H1 (cell line): ENCODE measurements around the gene RIMS1. TPM values are rescaled to one million over a fixed set of nuclear protein-coding genes. Genes with fewer than 3 reads are reported as not detected.

ENCODE experiments used
- BRCA1 ChIP-seq: IDR thresholded peaks from 2 replicates; pipeline ENCODE4 v1.6.1; 2012; ENCODE audit warnings: low read depth, low read length, improper control_type of control experiment
- KDM5A ChIP-seq: fragments of 200-600 bp; IDR thresholded peaks from 2 replicates; pipeline ENCODE4 v1.7.1; 2012; ENCODE audit warnings: mild to moderate bottlenecking, low read length, inconsistent platforms, mixed read lengths
- PHF8 ChIP-seq: fragments of 200-600 bp; sonication (generic); conservative IDR thresholded peaks from 2 replicates; pipeline ENCODE4 v1.7.1; 2012; ENCODE audit warnings: low read depth, mild to moderate bottlenecking, inconsistent platforms, low read length, moderate library complexity
- SIN3A ChIP-seq, 2 experiments: IDR thresholded peaks in 1 of 2; conservative IDR thresholded peaks in 1 of 2; 2 replicates each; pipeline ENCODE4 v1.6.1; 2011 to 2012; ENCODE audit warnings: low read length in 2 of 2, improper control_type of control experiment in 1 of 2, low read depth in 1 of 2, mild to moderate bottlenecking in 1 of 2
- SP1 ChIP-seq: IDR thresholded peaks from 2 replicates; pipeline ENCODE4 v1.6.1; 2011; ENCODE audit warnings: low read depth, low read length
- SP2 ChIP-seq: IDR thresholded peaks from 2 replicates; pipeline ENCODE4 v1.6.1; 2012; ENCODE audit warnings: mild to moderate bottlenecking, low read length, inconsistent platforms
- TBP ChIP-seq: IDR thresholded peaks from 2 replicates; pipeline ENCODE4 v1.6.1; 2011; ENCODE audit warnings: low read depth, low read length, improper control_type of control experiment
- ZNF274 ChIP-seq: IDR thresholded peaks from 2 replicates; pipeline ENCODE4 v1.7.0; 2012; ENCODE audit warnings: low read length, borderline replicate concordance; ENCODE audit errors: extremely low read depth
- polyA plus RNA-seq, 7 experiments: library from polyadenylated mRNA; depleted of rRNA in 3 of 7; stranded (reverse) in 5 of 7; unstranded in 2 of 7; fragments of >200 nt in 5 of 7; fragments of 200-250 nt in 2 of 7; gene quantifications; 1 replicate in 5 of 7; 2 replicates in 1 of 7; 4 replicates in 1 of 7; pipeline versions ENCODE4 v1.2.1 to v1.2.3, GENCODE V29; 2011 to 2013; ENCODE audit warnings: missing spikeins in 2 of 7, mixed read lengths in 2 of 7
- total RNA-seq: library from RNA; stranded (reverse); fragmentation: NEBNext Ultra II Directional; extraction: Animal tissue kit (Norgen Biotek cat#: 25700); gene quantifications from 2 replicates; pipeline ENCODE4 v1.2.1, GENCODE V29; 2021

RIMS1 gene
- total and polyA plus RNA-seq, 2 of the 8 experiments (the other 6 are each of a cell fraction or from before 2014, with no cell fraction given): 0.63 to 2.3 TPM

DNA sequence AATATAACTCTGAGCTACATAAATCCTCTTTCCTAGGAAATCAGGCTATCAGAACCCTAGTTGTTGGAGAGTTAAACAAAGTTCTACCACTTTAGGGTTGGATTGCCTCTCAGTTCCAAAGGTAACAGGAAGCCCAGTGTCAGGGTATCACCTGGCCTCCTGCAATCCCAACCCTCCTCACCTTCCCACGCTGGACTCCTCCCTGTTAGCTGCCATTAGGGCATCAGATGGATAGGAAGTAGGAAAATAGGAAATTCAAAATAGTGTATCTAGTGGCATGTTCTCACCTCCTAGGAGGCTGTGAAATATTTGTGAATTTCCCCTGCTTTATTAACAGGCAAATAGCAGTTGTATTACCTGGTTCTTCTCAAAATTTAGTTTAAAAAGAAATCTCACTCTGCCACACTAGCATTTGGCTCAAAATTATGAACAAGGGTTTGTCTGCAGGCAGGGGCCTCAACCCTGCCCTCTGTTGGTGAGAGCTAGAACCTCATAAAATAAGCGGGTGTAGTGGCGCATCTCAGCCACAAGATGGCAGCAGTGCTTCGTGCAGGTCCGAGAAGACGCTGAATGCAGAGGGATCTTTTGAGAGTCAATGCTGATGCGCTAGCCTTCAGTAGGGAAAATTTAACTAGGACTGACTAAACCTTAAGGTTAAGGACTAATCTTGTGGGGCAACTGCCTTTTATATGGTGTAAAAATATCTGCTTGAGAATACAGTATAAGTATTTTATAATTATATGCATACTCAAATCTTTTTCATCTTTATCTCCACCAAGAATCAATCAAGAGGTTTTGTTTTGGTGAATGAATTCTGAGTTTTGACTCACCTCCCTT is 525.7 kb downstream of the RIMS1 start (continued):
- no peak for TF ChIP-seq TBP
- TF ChIP-seq BRCA1: 0 out of 2 replicates have a peak, but pooled peaks have one; percentile 7
- TF ChIP-seq PHF8: no peak
- TF ChIP-seq ZNF274: no peak
- 0 out of 4 replicates have a peak, but pooled peaks of 1 of the 2 experiments have one; percentile 27 for TF ChIP-seq SIN3A (conservative IDR thresholded peaks at IDR 0.05 in 1 of 2, IDR thresholded peaks at IDR 0.05 in 1 of 2; ENCODE audit: low read depth in 1 of 2, low read length in 2 of 2)
- 0 out of 2 replicates have a peak, but pooled peaks have one; percentile 10 for TF ChIP-seq SP1
- no peak for TF ChIP-seq KDM5A
- no peak for TF ChIP-seq SP2
